Measurements from ENCODE around the gene PGAM5.

DNA sequence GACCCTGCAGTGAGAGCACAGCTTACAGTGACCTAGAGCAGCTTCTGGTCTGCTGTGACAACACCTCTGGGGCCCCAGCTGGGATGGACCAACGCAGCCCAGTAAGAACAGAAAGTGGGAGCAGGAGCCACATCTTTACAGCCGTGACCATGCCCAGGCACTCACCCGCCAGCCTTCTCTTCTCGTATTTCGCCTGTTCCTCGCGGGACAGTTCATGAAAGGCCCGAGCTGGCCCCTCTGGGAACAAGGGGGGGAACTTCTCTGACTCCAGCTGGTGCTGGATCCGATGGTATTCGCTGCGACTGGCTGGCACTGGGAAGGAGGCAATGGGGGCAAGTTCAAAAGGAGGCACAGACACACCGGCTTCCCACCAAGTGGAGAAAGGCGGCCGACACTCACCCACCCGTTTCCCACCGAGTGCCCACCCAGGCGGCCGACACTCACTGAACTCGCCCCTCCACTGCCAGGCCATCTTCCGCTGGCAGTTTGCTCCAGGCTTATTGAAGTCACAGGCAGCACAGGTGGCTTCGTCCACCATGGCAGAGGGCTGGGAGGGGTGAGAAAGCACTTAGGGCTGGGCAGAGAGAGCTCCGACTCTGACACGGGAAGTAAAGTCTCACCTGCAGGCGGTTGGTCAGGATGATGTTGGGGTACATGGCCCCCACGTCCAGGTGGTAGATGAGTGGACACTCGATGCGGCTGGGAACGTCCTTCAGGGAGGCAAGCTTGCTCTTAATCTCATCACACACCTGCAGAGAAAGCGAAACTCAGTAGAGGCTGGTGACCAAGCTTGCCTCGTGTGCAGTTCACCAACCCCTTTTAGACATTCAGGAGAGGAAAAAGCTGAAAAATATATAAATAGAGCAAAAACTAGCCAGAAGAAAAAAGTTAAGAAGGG is 42.2 kb upstream of the PGAM5 start:
- TF ChIP-seq NBN (IDR thresholded peaks at IDR 0.05) (no peak), EZH2 (IDR thresholded peaks at IDR 0.05; ENCODE audit: borderline replicate concordance, control insufficient read depth, low read depth, low read length) (no peak), RFX5 (IDR thresholded peaks at IDR 0.05; ENCODE audit: low read depth, low read length) (no peak), ESRRA (IDR thresholded peaks at IDR 0.05; ENCODE audit: low read length) (no peak), TBL1XR1 (IDR thresholded peaks at IDR 0.05; ENCODE audit: low read depth, low read length) (no peak), DPF2 (IDR thresholded peaks at IDR 0.05) (no peak), MYC (IDR thresholded peaks at IDR 0.05; ENCODE audit: insufficient read depth, insufficient read length, insufficient replicate concordance, low read length, severe bottlenecking) (no peak), ATF7 (IDR thresholded peaks at IDR 0.05; ENCODE audit: low read depth) (no peak)
- TF ChIP-seq, protein P1, sequence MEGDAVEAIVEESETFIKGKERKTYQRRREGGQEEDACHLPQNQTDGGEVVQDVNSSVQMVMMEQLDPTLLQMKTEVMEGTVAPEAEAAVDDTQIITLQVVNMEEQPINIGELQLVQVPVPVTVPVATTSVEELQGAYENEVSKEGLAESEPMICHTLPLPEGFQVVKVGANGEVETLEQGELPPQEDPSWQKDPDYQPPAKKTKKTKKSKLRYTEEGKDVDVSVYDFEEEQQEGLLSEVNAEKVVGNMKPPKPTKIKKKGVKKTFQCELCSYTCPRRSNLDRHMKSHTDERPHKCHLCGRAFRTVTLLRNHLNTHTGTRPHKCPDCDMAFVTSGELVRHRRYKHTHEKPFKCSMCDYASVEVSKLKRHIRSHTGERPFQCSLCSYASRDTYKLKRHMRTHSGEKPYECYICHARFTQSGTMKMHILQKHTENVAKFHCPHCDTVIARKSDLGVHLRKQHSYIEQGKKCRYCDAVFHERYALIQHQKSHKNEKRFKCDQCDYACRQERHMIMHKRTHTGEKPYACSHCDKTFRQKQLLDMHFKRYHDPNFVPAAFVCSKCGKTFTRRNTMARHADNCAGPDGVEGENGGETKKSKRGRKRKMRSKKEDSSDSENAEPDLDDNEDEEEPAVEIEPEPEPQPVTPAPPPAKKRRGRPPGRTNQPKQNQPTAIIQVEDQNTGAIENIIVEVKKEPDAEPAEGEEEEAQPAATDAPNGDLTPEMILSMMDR (IDR thresholded peaks at IDR 0.05 in 2 of 3, conservative IDR thresholded peaks at IDR 0.05 in 1 of 3; ENCODE audit: control insufficient read depth in 2 of 3, extremely low read depth in 1 of 3, insufficient read depth in 1 of 3, low read depth in 3 of 3, low read length in 3 of 3): no peak
- TF ChIP-seq, protein P2, sequence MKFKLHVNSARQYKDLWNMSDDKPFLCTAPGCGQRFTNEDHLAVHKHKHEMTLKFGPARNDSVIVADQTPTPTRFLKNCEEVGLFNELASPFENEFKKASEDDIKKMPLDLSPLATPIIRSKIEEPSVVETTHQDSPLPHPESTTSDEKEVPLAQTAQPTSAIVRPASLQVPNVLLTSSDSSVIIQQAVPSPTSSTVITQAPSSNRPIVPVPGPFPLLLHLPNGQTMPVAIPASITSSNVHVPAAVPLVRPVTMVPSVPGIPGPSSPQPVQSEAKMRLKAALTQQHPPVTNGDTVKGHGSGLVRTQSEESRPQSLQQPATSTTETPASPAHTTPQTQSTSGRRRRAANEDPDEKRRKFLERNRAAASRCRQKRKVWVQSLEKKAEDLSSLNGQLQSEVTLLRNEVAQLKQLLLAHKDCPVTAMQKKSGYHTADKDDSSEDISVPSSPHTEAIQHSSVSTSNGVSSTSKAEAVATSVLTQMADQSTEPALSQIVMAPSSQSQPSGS (IDR thresholded peaks at IDR 0.05; ENCODE audit: low read length): no peak
- TF ChIP-seq, protein P3, sequence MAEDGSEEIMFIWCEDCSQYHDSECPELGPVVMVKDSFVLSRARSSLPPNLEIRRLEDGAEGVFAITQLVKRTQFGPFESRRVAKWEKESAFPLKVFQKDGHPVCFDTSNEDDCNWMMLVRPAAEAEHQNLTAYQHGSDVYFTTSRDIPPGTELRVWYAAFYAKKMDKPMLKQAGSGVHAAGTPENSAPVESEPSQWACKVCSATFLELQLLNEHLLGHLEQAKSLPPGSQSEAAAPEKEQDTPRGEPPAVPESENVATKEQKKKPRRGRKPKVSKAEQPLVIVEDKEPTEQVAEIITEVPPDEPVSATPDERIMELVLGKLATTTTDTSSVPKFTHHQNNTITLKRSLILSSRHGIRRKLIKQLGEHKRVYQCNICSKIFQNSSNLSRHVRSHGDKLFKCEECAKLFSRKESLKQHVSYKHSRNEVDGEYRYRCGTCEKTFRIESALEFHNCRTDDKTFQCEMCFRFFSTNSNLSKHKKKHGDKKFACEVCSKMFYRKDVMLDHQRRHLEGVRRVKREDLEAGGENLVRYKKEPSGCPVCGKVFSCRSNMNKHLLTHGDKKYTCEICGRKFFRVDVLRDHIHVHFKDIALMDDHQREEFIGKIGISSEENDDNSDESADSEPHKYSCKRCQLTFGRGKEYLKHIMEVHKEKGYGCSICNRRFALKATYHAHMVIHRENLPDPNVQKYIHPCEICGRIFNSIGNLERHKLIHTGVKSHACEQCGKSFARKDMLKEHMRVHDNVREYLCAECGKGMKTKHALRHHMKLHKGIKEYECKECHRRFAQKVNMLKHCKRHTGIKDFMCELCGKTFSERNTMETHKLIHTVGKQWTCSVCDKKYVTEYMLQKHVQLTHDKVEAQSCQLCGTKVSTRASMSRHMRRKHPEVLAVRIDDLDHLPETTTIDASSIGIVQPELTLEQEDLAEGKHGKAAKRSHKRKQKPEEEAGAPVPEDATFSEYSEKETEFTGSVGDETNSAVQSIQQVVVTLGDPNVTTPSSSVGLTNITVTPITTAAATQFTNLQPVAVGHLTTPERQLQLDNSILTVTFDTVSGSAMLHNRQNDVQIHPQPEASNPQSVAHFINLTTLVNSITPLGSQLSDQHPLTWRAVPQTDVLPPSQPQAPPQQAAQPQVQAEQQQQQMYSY (CRISPR knock-in tag; IDR thresholded peaks at IDR 0.05): no peak
- TF ChIP-seq, protein P4, sequence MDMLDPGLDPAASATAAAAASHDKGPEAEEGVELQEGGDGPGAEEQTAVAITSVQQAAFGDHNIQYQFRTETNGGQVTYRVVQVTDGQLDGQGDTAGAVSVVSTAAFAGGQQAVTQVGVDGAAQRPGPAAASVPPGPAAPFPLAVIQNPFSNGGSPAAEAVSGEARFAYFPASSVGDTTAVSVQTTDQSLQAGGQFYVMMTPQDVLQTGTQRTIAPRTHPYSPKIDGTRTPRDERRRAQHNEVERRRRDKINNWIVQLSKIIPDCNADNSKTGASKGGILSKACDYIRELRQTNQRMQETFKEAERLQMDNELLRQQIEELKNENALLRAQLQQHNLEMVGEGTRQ (IDR thresholded peaks at IDR 0.05; ENCODE audit: borderline replicate concordance, low read depth, low read length): no peak

All from GM12878 (cell line).